Left lung (tissue), 10 donors: ENCODE data around the gene BRD7. TPM values are rescaled to one million over a fixed set of nuclear protein-coding genes. Genes with fewer than 3 reads are reported as not detected.

ENCODE experiments used
- ATAC-seq: fragments of 200-7000 bp; cut with Tn5 transposase; one replicate; pipeline ENCODE4 v1.9.1; 2020; ENCODE audit warnings: moderate library complexity
- DNase-seq, 4 donors: peaks; one replicate each; pipeline ENCODE4 v3.0.0-alpha.2; 2013 to 2020
- H3K27ac ChIP-seq, 2 donors: fragments of 200-600 bp; sonication (generic) in 1 of 2; one replicate each; pipeline versions ENCODE4 v1.5.0 to v1.8.0; 2020 to 2021
- H3K27me3 ChIP-seq, 2 donors: fragments of 200-600 bp; sonication (generic) in 1 of 2; one replicate each; pipeline versions ENCODE4 v1.5.0 to v1.8.0; 2020 to 2021
- H3K36me3 ChIP-seq, 2 donors: fragments of 200-600 bp; sonication (generic) in 1 of 2; one replicate each; pipeline versions ENCODE4 v1.5.0 to v1.8.0; 2020 to 2021
- H3K4me1 ChIP-seq, 2 donors: fragments of 200-600 bp; one replicate each; pipeline ENCODE4 v1.8.0; 2021
- H3K4me3 ChIP-seq, 2 donors: fragments of 200-600 bp; sonication (generic) in 1 of 2; one replicate each; pipeline versions ENCODE4 v1.5.0 to v1.8.0; 2020 to 2021; ENCODE audit warnings: mild to moderate bottlenecking in 1 of 2
- H3K9me3 ChIP-seq, 2 donors: fragments of 200-600 bp; sonication (generic) in 1 of 2; one replicate each; pipeline versions ENCODE4 v1.5.0 to v1.8.0; 2020 to 2021
- CTCF ChIP-seq, 2 donors: fragments of 200-600 bp; sonication (generic) in 1 of 2; IDR thresholded peaks; one replicate each; pipeline versions ENCODE4 v1.5.0 to v1.8.0; 2021; ENCODE audit warnings: antibody characterized with exemption in 2 of 2
- intact Hi-C, 2 donors: fragments of 100-400 bp; cut with DNase I; formaldehyde crosslinking; loops; one replicate each; pipeline versions ENCODE4 v1.11.2 to v1.14.2; 2022
- polyA plus RNA-seq, 6 donors: library from polyadenylated mRNA; unstranded; fragments of 120-200 nt; gene quantifications; one replicate each; pipeline ENCODE4 v1.2.1, GENCODE V29; 2013; ENCODE audit not compliant: insufficient read length in 6 of 6
- total RNA-seq, 2 donors: library from RNA; stranded (reverse); fragmentation: NEBNext Ultra II Directional; extraction: Animal tissue kit (Norgen Biotek cat#: 25700); gene quantifications; one replicate each; pipeline ENCODE4 v1.2.1, GENCODE V29; 2021
- donor health status: DM: no; HTN: yes; CAD: no.
- donor health status: DM: no; HTN: no; CAD: no.

BRD7 gene
- total and polyA plus RNA-seq, 8 donors = 59.8 to 113 (median 97.6) TPM

GRCh38 chr16:50309156-50309526 is 59.6 kb downstream of the BRD7 start:
- intact Hi-C loops = no loop called here
- no peak for TF ChIP-seq CTCF (IDR thresholded peaks at IDR 0.05)
- peaks cover 0 to 97% of the 10 kb centered on the region in 2 donors for H3K36me3 ChIP-seq
- H3K4me1 ChIP-seq = peaks cover 0 to 20% of the 10 kb centered on the region in 2 donors
- DNase-seq (peak in 1 of 4 donors; percentile 70), ATAC-seq (no peak)
- no peaks in the 10 kb centered on the region for H3K27me3 ChIP-seq
- no peak overlapping the region for H3K27ac ChIP-seq
- no peak overlapping the region for H3K4me3 ChIP-seq
- no peaks in the 10 kb centered on the region for H3K9me3 ChIP-seq

DNA sequence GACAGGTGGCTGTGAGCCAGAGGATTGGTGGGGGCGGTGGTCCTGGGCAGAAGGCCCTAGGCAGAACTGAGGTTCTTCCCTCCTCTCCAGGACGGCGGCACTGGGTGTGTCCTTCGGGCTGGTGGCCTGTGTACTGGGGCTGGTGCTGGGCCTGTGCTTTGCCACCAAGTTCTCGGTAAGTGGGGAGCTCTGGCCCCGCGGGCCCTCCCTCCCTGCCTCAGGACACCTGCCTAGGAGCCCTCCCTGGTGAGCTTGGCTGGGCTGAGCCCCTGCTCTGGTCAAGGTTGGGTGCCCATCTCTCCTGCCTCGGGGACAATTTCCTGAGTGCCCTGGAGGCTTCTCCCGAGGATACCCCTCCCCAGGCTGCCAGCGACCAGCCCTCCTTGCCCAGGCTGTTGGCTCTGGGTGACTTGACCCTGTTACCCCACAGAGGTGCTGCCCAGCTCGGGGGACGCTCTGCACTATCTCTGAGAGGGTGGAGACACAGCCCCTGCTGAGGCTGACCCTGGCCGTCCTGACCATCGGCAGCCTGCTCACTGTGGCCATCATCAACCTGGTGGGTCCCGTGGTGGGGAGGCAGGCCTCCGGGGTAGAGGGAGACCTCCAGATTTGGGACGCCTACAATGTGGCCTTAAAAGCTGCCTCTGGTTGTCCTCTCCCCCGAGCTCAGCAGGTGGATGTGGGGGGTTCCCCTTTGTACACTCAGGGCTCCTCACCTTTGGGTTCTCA is 60.4 kb downstream of the BRD7 start:
- no peaks in the 10 kb centered on the region for H3K27me3 ChIP-seq
- ATAC-seq = no peak
- intact Hi-C loops = no loop called here
- peaks cover 0 to 97% of the 10 kb centered on the region in 2 donors for H3K36me3 ChIP-seq
- no peak overlapping the region for H3K27ac ChIP-seq
- H3K9me3 ChIP-seq = no peaks in the 10 kb centered on the region
- H3K4me1 ChIP-seq = peaks cover 7 to 13% of the 10 kb centered on the region in 2 donors
- H3K4me3 ChIP-seq = no peak overlapping the region
- TF ChIP-seq CTCF (IDR thresholded peaks at IDR 0.05) = no peak
- DNase-seq = peak in 1 of 4 donors; percentile 65

GRCh38 chr16:50306287-50306686 is 62.5 kb downstream of the BRD7 start:
- intact Hi-C loops = no loop called here
- peaks cover 0 to 97% of the 10 kb centered on the region in 2 donors for H3K36me3 ChIP-seq
- ATAC-seq (no peak), DNase-seq (peak in 1 of 4 donors; percentile 58)
- H3K9me3 ChIP-seq = no peaks in the 10 kb centered on the region
- H3K4me1 ChIP-seq = peaks cover 3 to 17% of the 10 kb centered on the region in 2 donors
- no peak for TF ChIP-seq CTCF (IDR thresholded peaks at IDR 0.05)
- no peaks in the 10 kb centered on the region for H3K27me3 ChIP-seq
- H3K27ac ChIP-seq = no peak overlapping the region
- no peak overlapping the region for H3K4me3 ChIP-seq

- Histone ChIP-seq H3K36me3 (peaks cover 0 to 97% of the 10 kb centered on the region in 2 donors), H3K27ac (no peak overlapping the region), H3K4me1 (peaks cover 3 to 21% of the 10 kb centered on the region in 2 donors), H3K27me3 (no peaks in the 10 kb centered on the region), H3K9me3 (no peaks in the 10 kb centered on the region), H3K4me3 (no peak overlapping the region)
- no peak for TF ChIP-seq CTCF (IDR thresholded peaks at IDR 0.05)
- DNase-seq (peak in 1 of 4 donors; percentile 58), ATAC-seq (no peak)
- intact Hi-C loops = no loop called here
These were observed 63.2 kb downstream of the BRD7 start for GRCh38 chr16:50305441-50306061.
